NCI-H2196 treated with DMSO at 0.1 percent for 48 hours (cell line): ENCODE measurements around the gene LAPTM4A.

Experiments
- DNase-seq: peaks from one replicate; lab custom pipeline; 2025; ENCODE audit not compliant: unreplicated experiment; lab: John Stamatoyannopoulos, UW

Gene LAPTM4A

GRCh38 chr2:20025065-20025786 lies 26.2 kb downstream of the LAPTM4A start:
- DNase-seq, result no peak

- no peak for DNase-seq
Observed at GRCh38 chr2:20023688-20024087, 27.7 kb downstream of the LAPTM4A start.

- no peak for DNase-seq
Observed at GRCh38 chr2:20021405-20022009, 29.9 kb downstream of the LAPTM4A start.

DNA sequence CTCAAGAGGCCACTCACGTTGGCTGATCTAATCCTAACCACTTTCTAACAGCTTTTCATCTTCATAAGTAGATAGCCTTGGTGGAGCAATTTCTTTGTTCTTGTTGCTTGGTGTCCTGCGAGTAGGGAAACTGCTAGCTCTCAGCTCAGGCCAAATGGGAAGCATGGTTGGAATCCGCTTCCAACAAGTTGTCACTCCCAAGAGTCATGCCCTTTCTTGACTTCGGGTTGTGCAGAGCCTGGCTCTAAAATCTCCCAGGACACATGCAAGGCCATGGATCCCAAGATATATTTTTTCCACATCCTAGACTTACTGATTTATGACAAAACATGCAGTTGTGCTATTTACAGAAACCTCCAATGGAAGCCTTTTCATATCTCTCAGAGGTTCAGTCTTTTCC lies 31.7 kb downstream of the LAPTM4A start:
- DNase-seq, result no peak

GRCh38 chr2:20018601-20019152 lies 32.8 kb downstream of the LAPTM4A start:
- no peak for DNase-seq

DNA sequence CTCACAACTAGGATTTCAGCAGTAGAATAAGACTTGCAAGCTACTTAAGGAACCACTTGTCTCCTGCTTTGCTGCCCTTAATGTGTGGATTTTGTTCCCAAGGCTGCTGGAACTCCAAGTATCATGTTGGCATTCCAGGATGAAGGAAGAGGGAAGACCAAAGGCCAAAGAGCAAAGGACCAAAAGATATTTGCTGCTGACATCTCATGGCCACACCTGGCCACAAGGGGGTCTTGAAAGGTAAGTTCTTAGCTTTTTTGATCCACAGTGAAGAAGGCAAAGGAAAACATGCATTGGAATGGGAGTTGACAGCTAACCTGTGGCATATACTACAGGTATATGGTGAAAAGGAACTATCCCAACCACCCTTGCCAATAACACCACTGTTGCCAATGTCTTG lies 35.1 kb downstream of the LAPTM4A start:
- DNase-seq, result no peak

DNA sequence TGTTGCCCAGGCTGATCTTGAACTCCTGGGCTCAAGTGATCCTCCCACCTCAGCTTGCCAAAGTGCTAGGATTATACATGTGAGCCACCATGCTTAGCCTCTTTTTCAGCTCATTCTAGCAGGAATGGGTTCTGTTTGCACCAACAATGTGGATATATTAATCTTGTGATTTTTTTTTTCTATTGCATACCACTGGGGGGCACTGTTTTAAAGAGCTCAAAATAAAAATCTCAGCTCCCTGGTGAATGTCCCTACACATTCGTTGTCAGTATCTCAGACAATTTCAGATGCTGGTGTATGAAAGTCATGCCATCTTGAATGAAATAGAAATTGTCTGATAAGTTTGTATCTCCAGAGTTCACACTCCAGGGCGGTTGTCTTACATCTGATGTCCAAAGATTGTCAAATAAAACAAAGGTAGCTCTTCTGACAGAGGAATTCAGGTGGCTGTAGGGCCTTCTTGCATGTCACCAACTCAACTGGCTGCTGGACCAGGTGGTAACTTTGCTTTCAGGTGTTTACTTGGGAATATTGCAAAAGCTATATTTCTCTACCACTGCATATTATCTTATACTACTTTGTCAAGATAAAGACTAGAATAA lies 35.8 kb downstream of the LAPTM4A start:
- DNase-seq, result peak; percentile 43

DNA sequence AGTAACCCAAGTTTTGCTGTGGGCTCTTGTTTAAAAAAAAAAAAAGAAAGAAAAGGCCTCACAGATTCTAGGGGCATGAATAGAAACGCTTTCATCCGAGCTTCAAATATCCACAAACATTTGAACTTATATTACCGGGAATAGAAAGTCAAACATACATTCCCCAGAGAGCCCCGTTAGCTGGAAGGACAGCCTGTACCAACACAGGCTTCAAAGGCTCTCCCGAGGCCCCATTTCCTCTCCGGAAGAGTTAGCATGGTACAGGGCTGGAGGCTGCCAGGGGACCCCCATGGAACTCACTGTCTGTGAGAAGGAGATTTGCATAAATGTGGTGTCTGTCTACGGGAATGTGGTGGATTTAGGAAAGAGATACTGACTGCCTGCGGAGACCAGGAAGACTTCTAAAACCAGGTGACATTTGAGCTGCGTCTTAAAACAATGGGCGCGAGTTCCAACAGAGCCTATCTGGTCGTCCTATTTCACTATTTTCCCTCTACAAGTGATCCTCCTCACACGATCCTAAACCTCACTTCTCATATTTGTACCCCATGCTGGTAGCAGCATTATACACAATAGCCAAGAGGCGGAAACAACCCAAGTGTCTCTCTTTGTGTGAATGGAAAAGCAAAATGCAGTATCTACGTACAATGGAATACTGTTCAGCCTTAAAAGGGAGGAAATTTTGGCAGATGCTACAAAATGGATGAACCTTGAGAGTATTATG lies 38.1 kb downstream of the LAPTM4A start:
- DNase-seq, result no peak

GRCh38 chr2:20012282-20013125 lies 38.9 kb downstream of the LAPTM4A start, which contains the start of gene MATN3:
TSS of gene MATN3 (minus strand) at chr2:20012668. CDS start at chr2:20012631, 37 bp downstream.
- no peak for DNase-seq

- no peak for DNase-seq
Observed at GRCh38 chr2:20012032-20012281, 39.5 kb downstream of the LAPTM4A start.

GRCh38 chr2:20011276-20012031 lies 40.0 kb downstream of the LAPTM4A start:
- no peak for DNase-seq

DNA sequence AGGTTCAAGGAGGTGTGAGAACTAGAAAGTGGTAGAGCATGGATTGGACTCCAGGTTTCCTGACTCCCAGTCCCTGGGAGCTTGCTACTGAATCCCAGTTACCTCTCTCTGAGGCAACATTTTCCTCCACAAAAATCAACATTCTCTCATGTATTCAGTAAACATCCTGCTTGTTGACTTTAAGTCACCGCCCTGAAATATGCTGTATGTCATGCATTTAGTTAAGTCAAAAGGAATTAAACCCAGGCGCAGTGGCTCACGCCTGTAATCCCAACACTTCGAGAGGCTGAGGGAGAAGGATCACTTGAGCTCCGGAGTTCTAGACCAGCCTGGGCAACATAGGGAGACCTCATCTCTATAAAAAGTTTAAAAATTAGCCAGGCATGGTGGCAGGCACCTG lies 42.7 kb downstream of the LAPTM4A start:
- no peak for DNase-seq

- no peak for DNase-seq
Observed at GRCh38 chr2:20005891-20006470, 45.4 kb downstream of the LAPTM4A start.

GRCh38 chr2:20005067-20005627 lies 46.3 kb downstream of the LAPTM4A start:
- no peak for DNase-seq

- DNase-seq, result no peak
Observed at GRCh38 chr2:20001361-20001863, 50.0 kb downstream of the LAPTM4A start.

GRCh38 chr2:19993731-19994130 lies 57.7 kb downstream of the LAPTM4A start:
- no peak for DNase-seq

GRCh38 chr2:19991895-19992294 lies 59.5 kb downstream of the LAPTM4A start:
- DNase-seq, result no peak

DNA sequence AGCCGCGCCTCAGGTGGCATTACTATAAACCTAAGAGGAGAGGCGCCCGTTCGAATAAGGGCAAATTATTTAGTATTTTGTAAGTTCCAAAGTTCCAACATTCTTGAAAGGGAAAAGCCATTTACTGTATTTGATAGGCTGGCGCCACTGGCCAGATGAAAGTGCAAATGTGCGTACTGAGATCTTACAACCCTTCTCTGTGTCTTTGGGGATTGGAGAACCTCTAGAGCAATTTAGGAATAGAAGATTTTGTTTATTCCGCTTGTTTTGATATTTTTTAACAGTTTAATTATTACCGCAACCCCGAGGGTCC lies 61.1 kb downstream of the LAPTM4A start:
- no peak for DNase-seq

GRCh38 chr2:19989667-19990415 lies 61.6 kb downstream of the LAPTM4A start, which contains the start of gene WDR35:
TSS of gene WDR35 (minus strand) at chr2:19990105. CDS start at chr2:19990015, 90 bp downstream.
- DNase-seq, result peak; percentile 81
